Measurements from ENCODE around the gene CNNM3.

CNNM3 gene

GRCh38 chr2:96877042-96877451 is 61.0 kb downstream of the CNNM3 start:
- no peak for DNase-seq (ENCODE audit: low read depth in 3 of 3)

GRCh38 chr2:96877631-96878092 is 61.6 kb downstream of the CNNM3 start:
- DNase-seq (ENCODE audit: low read depth in 3 of 3), result no peak

- DNase-seq (ENCODE audit: low read depth in 3 of 3), result no peak
Observed at GRCh38 chr2:96878171-96878570, 62.1 kb downstream of the CNNM3 start.

- no peak for DNase-seq (ENCODE audit: low read depth in 3 of 3)
Observed at GRCh38 chr2:96878796-96879544, 62.9 kb downstream of the CNNM3 start.

- DNase-seq (ENCODE audit: low read depth in 3 of 3), result no peak
Observed at GRCh38 chr2:96879545-96880040, 63.5 kb downstream of the CNNM3 start.

- no peak for DNase-seq (ENCODE audit: low read depth in 3 of 3)
Observed at GRCh38 chr2:96880891-96881273, 64.8 kb downstream of the CNNM3 start.

- no peak for DNase-seq (ENCODE audit: low read depth in 3 of 3)
Observed at GRCh38 chr2:96881349-96882195, 65.5 kb downstream of the CNNM3 start.

GRCh38 chr2:96882230-96882629 is 66.2 kb downstream of the CNNM3 start:
- DNase-seq (ENCODE audit: low read depth in 3 of 3), result no peak

GRCh38 chr2:96882906-96883305 is 66.8 kb downstream of the CNNM3 start:
- no peak for DNase-seq (ENCODE audit: low read depth in 3 of 3)

GRCh38 chr2:96883306-96883705 is 67.2 kb downstream of the CNNM3 start:
- no peak for DNase-seq (ENCODE audit: low read depth in 3 of 3)
